Activated effector memory CD4-positive, alpha-beta T cell treated with Interleukin-2 at 50 U/mL for 16 hours (primary cell): ENCODE results near the gene TNIP1.

Experiments
- DNase-seq: peaks from one replicate; pipeline ENCODE4 v3.0.0-alpha.2; 2020

TNIP1 gene

DNA sequence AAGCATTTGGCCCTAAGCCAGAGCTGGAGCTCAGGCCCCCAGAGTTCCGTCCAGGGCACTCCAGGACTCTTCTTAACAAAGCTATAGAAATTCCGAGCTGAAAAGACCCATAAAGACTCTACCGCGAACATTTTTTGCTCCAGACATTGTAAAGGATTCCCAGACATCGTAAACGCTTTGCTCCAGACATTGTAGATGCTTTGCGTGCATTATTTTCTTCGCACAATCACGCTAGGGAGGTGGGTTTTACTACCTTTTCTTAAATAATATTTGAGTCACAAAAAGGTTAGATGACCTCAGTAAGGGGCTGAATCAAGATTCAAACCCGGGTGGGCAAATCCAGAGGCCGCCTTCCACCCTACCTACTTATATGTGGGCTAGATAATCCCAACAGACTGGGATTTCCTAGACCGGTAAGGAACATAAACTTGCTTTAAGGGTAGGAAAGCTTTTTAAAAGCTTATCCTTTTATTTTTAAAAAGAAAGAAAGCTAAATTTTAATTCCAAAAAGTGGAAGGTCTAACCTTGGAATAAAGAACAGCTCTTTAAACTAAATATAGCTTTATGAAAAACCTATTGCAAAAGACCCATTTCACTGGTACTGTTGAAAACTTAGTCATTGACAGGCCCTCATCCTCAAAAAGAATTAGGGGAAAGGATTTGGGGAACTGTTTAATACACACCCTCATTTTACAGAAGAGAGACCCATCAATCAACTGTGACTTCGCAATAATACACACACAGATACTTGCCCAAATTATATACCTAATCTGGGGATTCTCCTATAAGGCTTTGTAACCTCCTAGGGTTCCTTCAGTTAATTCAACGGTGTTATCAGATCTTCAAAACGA is 822 bp upstream of the TNIP1 start:
- DNase-seq = no peak

DNA sequence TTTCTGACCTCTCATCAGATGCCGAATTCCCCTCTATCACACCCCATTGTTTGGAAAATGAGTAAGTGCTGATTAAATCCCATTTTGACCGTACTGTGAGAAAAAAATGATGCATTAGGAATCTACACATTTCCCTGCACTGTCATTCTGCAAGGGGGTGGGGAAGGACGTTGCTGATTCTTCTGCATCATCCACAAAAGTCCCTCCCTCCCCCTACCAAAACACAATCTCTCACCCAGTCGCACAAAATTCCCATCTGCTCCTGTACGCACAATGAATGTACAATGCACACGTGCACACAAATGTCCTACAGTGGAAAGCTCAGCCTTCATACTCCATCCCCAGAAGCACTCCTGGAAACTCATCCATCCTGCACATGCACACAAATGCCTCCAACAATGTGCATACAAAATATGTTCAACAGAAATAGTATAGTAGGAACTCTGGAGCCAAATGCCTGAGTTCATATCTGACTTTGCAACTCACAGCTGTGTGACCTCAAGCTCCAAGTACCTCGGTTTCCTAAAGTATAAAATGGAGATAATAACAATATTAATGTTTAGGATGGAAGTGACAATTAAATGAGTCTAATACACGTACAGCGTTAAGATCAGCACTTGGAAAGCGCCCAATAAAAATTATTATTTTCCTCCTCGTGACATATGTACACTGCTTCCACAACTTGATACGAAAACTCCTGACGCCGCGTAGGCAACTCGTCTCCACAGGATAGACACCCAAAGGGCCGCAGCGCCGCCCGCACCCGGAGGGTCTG is 809 bp downstream of the TNIP1 start:
- DNase-seq = no peak

DNA sequence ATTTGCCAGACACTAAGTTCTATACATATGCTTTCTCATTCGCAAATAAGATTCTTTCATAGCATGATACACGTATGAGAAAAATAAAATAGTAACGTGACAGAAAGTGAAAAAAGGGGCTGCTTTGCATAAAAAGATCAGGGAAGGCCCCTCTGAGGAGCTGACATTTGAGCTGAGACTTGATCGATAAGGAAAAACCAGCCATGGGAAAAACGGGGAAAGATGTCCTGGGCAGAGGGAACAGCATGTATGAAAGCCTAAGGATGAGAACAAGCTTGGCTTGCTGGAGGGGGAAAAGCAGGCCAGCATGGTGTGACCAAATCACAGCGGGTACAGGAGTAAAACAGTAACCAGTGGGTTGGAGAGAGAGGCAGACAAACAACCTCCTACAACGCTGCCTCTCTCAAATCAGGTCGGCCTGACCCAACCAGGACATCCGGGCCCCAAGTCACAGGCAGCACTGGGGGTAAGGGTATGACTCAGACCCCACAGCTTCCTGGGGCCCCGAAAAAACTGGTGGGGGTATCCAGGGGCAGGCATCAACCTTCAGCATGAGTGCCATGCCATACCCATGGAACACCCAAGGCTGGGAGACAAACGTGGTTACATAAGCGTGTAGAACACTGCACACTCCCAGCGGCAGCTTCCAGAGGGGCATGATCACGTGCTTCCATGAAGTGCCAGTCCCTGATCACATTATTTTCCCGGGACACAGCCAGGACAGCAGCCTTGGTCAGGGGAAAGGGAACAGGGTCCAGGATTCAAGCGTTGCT is 2.2 kb downstream of the TNIP1 start:
- peak; percentile 70 for DNase-seq

DNA sequence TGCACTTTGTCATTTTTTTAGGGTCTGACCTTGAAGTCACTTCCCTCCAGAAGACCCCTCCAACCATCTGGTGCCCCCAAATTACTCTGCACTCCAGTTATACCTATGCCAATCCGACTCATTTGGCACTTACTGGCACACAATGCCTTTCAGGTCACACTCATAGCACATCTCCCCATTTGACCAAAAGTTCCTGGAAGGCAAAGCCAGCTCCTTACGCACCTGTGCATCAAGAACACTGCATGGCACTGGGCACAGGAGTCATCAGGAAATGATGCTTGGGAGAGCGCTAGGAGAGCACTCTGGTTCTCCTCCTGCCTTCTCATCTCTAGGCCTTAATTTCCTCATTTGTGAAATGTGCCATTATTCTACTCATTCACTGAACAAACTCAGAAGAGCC is 2.9 kb downstream of the TNIP1 start:
- no peak for DNase-seq

DNA sequence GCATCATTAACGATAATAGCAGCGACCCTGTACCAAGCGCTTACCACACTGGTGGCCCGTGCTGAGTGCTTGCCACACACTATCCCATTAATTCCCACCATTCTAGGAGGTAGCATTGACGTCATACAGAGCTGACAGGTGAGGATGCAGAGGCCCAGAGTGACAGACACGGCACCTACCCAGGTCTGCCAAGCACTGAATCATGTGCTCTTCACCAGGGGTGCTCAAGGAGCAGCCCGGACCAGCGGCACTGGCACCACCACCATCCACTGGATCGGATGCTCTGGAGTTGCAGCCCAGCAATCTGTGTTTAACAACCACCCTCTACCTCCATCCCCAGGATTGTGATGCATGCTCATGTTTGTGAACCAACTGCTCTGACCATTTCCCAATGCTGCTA is 3.4 kb downstream of the TNIP1 start:
- DNase-seq = no peak

DNA sequence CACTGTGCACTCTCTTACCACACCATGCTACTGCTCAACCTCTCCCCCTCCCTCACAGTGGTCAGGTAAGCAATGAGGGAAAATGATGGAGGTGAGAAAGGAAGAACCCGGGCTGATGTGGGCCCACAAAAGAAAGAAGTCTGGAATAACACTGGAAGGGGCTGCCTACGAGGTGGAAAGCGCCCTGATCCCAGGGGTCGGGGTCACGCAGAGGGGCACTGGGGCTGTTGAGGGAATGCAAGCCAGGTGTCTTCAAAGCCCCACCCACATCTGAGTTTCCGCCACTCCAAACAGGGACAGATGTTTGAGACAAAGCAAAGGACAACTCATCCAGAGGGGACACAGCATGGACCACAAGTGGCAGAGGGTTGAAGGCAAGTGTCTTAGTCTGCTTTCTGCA is 4.2 kb downstream of the TNIP1 start:
- no peak for DNase-seq

DNA sequence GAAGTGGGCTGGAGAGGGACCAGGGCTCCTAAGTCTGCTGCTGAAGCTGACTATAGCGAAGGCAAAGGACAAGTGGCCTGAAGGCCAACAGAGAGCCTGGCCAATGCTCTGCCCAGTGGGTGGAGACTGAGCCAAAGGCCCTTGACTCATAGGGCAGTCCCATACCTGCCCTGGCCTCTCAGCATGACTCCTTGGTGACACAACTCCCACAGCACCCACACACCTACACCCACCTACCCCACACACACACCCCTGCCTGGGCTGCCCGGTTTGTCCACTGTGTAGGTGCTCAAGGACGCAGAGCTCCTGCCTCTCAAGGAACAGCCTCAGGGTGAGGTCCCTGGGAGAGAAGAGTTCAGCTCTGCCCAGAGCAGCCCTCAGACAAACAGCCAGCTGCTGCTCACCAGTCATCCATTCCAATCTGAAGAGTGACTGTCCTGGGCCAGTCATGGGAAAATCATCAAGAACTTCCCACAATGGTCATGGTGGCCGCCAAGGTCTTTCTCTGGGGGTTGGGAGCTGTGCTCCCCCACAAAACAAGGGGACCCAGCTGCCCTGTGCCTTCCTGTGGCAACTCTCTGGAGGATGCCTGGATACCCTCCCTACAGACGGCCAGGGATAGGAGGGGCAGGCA is 5.0 kb downstream of the TNIP1 start:
- DNase-seq = no peak

DNA sequence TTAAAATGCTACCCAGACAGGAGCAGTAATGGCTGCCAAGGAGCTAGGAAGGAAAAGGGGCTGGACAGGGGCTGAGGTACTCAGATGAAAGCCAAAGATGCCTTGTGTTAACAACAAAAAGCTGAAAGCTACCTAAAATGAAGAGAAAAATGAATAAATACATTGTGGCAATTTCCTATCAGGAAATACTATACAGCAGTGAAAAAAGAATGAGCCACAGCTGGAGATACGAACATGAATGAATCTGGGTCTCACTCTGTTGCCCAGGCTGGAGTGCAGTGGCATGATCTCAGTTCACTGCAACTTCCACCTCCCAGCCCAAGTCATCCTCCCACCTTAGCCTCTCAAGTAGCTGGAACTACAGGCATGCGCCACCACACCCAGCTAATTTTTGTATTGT is 6.3 kb downstream of the TNIP1 start:
- no peak for DNase-seq

DNA sequence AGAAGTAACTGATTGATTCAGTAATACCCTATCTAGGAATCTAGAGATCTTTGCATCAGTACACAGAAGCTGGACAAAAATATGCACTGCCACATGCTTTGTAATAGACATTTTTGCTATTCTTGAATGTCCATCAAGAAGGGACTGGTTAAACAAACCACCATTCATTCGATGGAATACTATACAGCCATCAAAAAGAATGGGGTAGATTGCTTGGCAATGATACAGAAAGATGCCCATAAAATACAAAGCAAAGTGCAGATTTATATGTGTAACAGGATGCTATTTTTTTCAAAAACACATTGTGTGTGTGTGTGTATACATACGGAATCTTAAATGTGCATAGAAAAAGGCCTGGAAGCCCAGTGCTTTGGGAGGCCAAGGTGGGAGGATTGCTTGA is 7.6 kb downstream of the TNIP1 start:
- DNase-seq = no peak

DNA sequence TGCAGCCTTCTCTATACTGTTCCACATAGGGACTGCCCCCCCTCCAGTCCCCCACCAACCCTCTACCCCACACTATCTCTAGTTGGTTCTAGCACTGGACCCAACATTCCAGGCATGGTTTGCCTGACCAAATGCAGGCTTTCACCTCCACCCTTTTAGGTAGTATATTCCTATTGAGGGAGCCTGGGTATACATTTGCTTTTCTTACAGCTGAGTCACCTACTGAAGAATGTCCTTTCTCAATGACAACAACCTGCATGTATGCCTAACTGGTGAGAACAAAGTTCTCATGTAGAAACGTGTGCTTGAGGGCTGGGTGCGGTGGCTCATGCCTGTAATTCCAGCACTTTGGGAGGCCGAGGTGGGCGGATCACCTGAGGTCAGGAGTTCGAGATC is 8.2 kb downstream of the TNIP1 start:
- DNase-seq = no peak

DNA sequence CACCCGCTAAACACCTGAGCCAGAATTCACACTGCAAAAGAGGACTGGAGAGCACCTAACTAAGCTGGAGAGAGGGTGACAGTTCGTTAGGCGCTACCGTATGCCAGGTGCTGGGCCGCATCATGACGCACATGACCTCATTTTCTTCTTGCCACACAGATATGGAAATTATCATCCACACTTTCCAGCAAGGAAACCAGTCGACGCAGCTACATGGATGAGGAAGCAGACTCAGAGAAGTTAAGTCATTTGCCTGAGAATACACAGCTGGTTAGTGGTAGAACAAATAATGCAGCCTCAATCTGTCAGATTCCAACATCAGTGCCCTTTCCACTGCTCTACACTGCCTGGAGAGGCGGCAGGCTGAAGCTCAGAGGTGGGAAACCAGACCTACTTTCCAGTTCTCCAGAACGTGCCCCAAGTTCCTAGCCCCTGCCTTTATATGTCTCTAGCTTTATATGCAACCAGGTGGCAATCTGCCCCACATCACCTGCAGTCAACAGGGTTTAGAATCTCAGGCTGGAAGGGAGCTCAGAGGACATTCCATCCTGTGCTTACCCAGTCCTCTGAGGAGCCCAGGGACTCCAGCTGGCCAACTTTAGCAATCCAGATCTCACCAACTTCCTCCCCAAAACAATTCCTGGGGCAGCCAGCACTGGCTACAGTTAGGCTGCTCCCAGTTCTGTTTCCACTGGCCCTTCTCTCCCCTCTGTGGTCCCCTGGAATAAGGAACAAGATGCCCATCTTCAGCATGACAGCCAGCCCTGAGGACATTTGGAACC is 8.8 kb downstream of the TNIP1 start:
- DNase-seq = no peak

DNA sequence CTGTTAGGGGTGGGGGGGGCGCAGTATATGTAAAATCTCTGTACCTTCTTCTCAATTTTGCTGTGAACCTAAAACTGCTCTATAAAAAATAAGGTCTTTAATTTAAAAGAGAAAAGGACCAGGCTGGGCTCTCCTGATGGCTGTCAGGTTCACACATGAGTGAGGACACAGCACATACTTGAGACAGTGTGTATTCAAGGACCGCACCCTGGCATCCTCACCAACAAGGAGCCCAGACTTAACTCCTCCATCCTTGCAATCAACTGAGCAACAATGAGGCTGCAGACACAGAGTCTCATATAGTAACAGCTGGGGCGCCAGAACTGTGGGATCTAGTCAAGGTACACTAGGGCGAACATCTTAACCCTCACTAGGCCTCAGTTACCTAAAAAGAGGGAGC is 9.8 kb downstream of the TNIP1 start:
- no peak for DNase-seq

DNA sequence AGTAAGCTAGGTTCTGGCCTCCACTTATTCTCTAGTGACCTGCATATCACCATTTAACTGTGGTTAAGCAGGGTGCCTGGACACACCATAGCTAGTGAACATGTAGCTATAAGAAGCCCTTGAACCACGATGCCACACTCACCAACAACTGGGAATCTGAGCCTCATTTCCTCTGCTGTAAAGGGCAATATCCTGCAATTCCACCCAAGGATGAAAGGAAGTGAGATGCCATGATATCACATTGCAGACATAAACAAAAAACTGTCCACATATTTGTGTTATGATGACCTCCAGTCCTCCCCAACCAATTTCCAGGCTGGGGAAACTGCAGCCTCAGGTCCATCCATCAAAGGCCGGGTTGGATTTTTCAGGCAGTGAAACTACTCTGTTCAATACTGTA is 10.4 kb downstream of the TNIP1 start:
- no peak for DNase-seq

DNA sequence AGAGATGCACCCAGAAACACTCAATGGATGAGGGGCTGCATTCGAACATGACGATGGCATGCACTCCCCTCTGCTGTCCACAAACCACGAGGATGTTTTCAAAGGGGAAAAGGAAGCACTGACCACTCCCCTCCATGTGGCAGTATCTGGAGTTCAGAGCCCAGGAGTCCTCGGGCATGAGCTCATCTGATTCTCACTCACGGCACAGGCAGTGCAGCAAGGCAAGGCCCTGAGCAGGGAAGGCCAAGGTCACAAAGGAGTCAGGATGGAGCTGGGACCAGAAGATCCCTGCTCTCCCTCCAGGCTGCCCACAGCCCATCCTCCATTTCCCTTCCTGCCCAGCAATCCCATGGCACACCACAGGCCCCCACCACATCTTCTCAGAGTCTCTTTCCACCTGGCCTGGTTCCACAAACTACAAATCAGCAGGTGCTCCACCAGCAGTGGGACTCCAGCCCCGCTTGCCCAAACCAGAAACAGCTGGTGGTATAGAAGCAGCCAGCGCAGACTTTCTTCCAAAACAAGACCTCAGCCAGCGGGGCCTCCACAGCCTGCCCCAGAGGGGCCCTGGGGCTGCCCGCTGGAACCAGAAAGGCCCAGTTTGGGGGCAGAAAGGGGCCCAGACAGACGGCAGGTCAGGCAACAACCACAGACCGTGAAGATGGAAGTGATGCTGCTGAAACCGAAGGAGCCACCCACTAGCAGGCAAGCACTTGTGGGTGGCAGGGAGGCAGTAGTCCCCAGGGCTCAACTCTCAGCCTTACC is 12.2 kb downstream of the TNIP1 start:
- no peak for DNase-seq

DNA sequence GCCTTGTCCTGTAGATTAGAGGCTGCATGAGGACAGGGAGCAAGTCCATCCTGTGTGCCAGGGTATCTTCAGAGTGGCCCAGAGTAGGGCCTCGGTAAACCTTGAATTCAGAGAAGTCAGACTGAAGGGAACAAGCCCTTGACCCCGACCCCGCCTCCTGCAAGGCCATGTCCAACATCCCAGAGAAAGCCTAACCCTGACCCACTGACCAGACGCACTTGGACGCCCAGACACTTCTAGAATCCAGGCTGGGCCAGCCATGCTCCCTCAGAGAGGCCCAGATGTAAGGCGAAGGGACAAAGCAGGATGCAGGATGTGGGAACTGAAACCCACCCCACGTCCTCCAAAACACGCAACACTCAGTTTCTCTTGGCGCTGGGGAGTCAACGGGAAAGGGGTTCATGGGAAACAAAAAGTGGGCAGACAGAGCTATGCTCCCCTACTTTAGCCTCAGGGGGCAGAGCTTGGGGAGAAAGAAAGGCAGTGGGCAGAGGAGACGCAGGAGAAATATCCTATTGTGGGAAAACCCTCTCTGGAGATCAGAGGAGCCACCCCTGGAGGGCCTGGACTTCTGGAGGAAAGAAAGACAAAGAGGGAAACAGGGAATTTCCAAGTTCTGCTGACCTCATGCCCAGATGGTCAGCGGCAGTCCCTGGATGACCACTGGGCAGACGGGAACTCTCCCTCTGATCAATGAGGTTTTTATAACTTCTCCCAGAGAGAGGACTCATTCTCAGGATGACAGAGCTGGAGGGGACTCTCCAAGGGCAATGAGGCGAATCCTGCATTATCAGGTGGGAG is 13.0 kb downstream of the TNIP1 start:
- DNase-seq = no peak

DNA sequence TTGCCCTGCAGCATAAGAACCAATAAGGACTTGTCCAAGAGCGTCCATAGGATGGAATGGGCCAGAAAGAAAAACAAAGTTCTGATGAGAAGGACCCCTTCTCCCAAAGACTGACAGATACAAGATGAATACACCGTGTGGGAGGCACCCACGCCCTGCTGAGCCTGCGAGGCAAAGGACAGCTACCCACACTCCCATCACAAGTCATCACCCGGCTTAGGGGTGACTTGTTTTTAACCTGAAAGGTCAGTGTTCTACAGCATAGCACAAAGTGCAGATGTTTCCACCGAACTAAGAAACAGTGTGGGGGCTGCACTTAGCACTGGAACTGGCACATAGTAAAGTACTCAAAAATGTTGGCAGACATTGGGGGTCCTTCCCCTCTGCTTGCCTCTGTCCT is 13.9 kb downstream of the TNIP1 start:
- no peak for DNase-seq

DNA sequence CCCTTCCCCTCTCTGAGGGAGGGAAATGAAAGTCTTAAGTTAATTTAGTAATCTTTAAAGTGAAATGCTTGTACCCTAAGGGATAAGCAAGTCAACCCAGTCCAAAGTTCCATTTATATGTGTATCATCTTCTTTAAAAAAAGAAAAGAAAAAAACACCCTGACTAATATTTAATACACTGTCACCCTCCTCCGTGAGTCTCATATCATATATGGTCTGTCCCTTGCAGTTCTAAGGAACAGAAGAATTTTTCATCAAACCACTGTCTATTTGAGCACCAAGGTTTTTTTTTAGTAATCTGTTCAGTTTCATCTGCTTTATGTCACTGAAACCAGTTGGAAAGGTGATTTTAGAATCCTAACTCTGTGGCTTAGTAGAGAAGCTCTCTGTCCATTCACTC is 15.2 kb downstream of the TNIP1 start:
- DNase-seq = no peak

DNA sequence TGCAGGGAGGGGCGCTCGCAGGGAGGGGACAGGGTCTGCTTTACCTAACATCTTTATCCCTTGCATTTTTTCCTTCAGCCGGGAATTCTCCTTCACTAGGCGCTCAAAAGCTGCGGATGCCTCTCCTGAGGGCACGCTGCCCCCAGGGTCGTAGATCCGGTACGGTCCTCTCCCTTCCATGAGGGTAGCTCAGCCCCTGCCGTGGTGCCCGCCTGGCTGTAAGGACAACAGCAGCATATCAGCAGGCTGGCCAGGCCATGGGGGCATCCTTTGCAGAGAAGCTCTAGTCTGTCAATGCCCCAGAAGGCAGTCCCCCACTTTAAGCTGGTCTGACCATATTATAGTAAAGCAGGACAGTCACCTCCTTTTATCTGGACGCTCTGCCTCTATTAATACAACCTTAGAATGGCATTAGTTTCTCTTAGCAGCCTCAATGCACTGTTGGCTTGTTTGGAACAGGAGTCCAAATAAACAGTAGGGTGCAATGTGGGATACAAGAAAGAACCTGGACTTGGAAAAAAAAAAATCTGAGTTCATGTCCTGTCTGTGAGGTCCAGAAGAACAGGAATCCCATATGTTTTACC is 15.8 kb downstream of the TNIP1 start:
- no peak for DNase-seq

DNA sequence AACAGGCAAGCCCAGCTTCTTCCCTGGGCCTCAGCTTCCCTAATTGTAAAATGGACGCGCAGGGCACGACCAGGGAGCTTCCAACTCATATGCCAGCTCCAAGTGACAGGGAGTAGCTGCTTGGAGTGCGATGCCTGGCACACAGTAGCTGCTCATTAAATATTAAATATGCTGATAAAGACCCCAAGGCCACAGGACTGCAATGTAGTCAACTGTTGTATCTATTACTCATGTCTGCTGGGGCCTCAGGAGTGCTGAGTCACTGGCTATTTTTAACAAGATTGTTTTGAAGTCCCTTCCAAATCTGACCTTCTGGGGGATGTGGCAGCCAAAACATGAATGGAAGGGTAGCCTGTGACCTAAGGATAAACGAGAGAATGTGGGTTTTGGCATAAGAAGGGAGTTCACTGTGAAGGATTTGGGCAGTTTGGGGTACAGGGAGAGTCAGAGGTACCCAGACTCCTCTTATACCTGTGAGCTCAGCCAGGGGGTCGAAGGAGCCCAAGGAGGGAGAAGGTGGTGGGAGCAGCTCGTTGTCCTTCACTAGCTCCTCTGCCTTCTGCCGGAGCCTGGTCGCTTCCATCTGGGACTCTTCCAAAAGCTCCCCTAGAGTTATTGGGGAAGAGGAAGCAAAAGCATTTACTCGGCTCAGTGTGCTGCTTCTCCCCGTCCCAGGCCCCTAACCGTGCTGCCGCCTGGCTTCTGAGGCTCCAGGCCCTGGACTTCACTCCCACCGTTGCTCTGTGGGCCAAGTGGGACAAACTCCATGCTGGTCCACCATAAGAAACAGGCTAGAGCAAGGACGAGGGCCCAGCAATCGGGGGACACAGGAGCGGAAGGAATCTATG is 17.5 kb downstream of the TNIP1 start:
- no peak for DNase-seq
